GM19025 (cell line): ENCODE data around the gene GALNT9.

Experiments used
- ATAC-seq: cut with Tn5 transposase; IDR thresholded peaks from one replicate; pipeline ENCODE4 v1.9.1; 2021; ENCODE audit warnings: mild to moderate bottlenecking, low read depth, moderate library complexity; ENCODE audit not compliant: unreplicated experiment

Gene GALNT9

GRCh38 chr12:132282950-132283771 is 46.2 kb downstream of the GALNT9 start:
- no peak for ATAC-seq

- ATAC-seq: no peak
Measured at GRCh38 chr12:132282031-132282949, 47.1 kb downstream of the GALNT9 start.

GRCh38 chr12:132281038-132281437 is 48.4 kb downstream of the GALNT9 start:
- no peak for ATAC-seq

GRCh38 chr12:132280406-132280805 is 49.0 kb downstream of the GALNT9 start:
- ATAC-seq: no peak

- ATAC-seq: no peak
Measured at GRCh38 chr12:132279930-132280329, 49.5 kb downstream of the GALNT9 start.

GRCh38 chr12:132279184-132279889 is 50.1 kb downstream of the GALNT9 start:
- ATAC-seq: no peak

GRCh38 chr12:132278401-132279183 is 50.8 kb downstream of the GALNT9 start:
- ATAC-seq: no peak

- ATAC-seq: no peak
Measured at GRCh38 chr12:132277949-132278348, 51.4 kb downstream of the GALNT9 start.

- ATAC-seq: no peak
Measured at GRCh38 chr12:132277374-132277941, 51.9 kb downstream of the GALNT9 start.

- ATAC-seq: no peak
Measured at GRCh38 chr12:132276827-132277373, 52.5 kb downstream of the GALNT9 start.

GRCh38 chr12:132276066-132276826 is 53.1 kb downstream of the GALNT9 start:
- ATAC-seq: no peak

- ATAC-seq: no peak
Measured at GRCh38 chr12:132275631-132276030, 53.8 kb downstream of the GALNT9 start.

- ATAC-seq: no peak
Measured at GRCh38 chr12:132275110-132275531, 54.3 kb downstream of the GALNT9 start.

GRCh38 chr12:132273992-132274334 is 55.4 kb downstream of the GALNT9 start:
- ATAC-seq: no peak

GRCh38 chr12:132272711-132273110 is 56.7 kb downstream of the GALNT9 start:
- no peak for ATAC-seq

GRCh38 chr12:132271755-132272092 is 57.7 kb downstream of the GALNT9 start:
- ATAC-seq: no peak

GRCh38 chr12:132270969-132271754 is 58.2 kb downstream of the GALNT9 start:
- ATAC-seq: no peak

GRCh38 chr12:132270516-132270915 is 58.9 kb downstream of the GALNT9 start:
- no peak for ATAC-seq
